CD4-positive, alpha-beta memory T cell (primary cell): ENCODE measurements around the gene RAB43. TPM values are rescaled to one million over a fixed set of nuclear protein-coding genes. Genes with fewer than 3 reads are reported as not detected.
A peak's percentile ranks its signal among the peaks of the same experiment; 100 is the strongest.
"Not testable (repeated sequence)": the region's sequence is repeated elsewhere in the genome, so short reads cannot be mapped to it uniquely, and the experiment has no call there.

ENCODE experiments used
- CTCF ChIA-PET: fragments of 350-600 bp; sonication (Branson Sonifier 250); formaldehyde crosslinking; loops from one replicate; lab custom pipeline; 2021; ENCODE audit warnings: inconsistent platforms; ENCODE audit not compliant: partially characterized antibody; lab: Charles Lee
- POLR2A ChIA-PET: fragments of 350-600 bp; sonication (Branson Sonifier 250); formaldehyde crosslinking; loops from one replicate; lab custom pipeline; 2021; ENCODE audit not compliant: partially characterized antibody; lab: Charles Lee
- DNase-seq, 5 donors: peaks; one replicate each; pipeline versions ENCODE4 v3.0.0 to v3.0.0-alpha.2; 2020 to 2022; ENCODE audit warnings: mixed read lengths in 1 of 5
- H3K27ac ChIP-seq: one replicate; pipeline ENCODE4 v1.7.0; 2013; ENCODE audit warnings: low read depth, low read length
- H3K27me3 ChIP-seq: 2 replicates; pipeline ENCODE4 v1.7.0; 2013; ENCODE audit warnings: mild to moderate bottlenecking, low read length, moderate library complexity; ENCODE audit not compliant: insufficient read depth
- H3K36me3 ChIP-seq: 2 replicates; pipeline ENCODE4 v1.7.0; 2013; ENCODE audit warnings: mild to moderate bottlenecking, low read length, moderate library complexity; ENCODE audit not compliant: insufficient read depth
- H3K4me1 ChIP-seq: 2 replicates; pipeline ENCODE4 v1.7.0; 2013; ENCODE audit warnings: mild to moderate bottlenecking, low read length, moderate library complexity; ENCODE audit not compliant: insufficient read depth
- H3K4me3 ChIP-seq, 2 donors: one replicate each; pipeline ENCODE4 v1.7.0; 2013; ENCODE audit warnings: low read length in 2 of 2, mild to moderate bottlenecking in 1 of 2
- H3K9me3 ChIP-seq, 2 donors: one replicate each; pipeline ENCODE4 v1.7.0; 2013; ENCODE audit warnings: low read length in 2 of 2, control low read depth in 1 of 2; ENCODE audit not compliant: control insufficient read depth in 1 of 2
- H3K27ac Mint-ChIP-seq, 7 donors: one replicate each; pipeline ENCODE4 v1.8.0; 2020 to 2021; ENCODE audit warnings: mixed read lengths in 7 of 7, mild to moderate bottlenecking in 6 of 7, inconsistent platforms in 3 of 7, moderate library complexity in 3 of 7
- H3K27me3 Mint-ChIP-seq, 2 donors: one replicate each; pipeline ENCODE4 v1.8.0; 2020 to 2021; ENCODE audit warnings: mixed read lengths in 2 of 2
- H3K36me3 Mint-ChIP-seq, 2 donors: one replicate each; pipeline ENCODE4 v1.8.0; 2020 to 2021; ENCODE audit warnings: mixed read lengths in 2 of 2, inconsistent platforms in 1 of 2, mild to moderate bottlenecking in 1 of 2
- H3K4me1 Mint-ChIP-seq, 4 donors: one replicate each; pipeline ENCODE4 v1.8.0; 2020 to 2021; ENCODE audit warnings: mixed read lengths in 4 of 4, mild to moderate bottlenecking in 1 of 4
- H3K4me3 Mint-ChIP-seq, 8 donors: one replicate each; pipeline ENCODE4 v1.8.0; 2020 to 2021; ENCODE audit warnings: mixed read lengths in 8 of 8, mild to moderate bottlenecking in 7 of 8, moderate library complexity in 6 of 8, inconsistent platforms in 3 of 8
- H3K9me3 Mint-ChIP-seq, 8 donors: one replicate each; pipeline ENCODE4 v1.8.0; 2020 to 2021; ENCODE audit warnings: mixed read lengths in 8 of 8, mild to moderate bottlenecking in 5 of 8, inconsistent platforms in 3 of 8, moderate library complexity in 1 of 8
- intact Hi-C: fragments of 100-400 bp; cut with micrococcal nuclease; formaldehyde crosslinking; loops from one replicate; pipeline ENCODE4 v1.15.1; 2023
- polyA plus RNA-seq, 2 donors: library from polyadenylated mRNA; unstranded; fragments of 300-500 nt; fragmentation: Illumina TruSeq; gene quantifications; one replicate each; pipeline ENCODE4 v1.2.3, GENCODE V29; 2021
- total RNA-seq, 2 experiments: library from RNA; stranded (reverse); gene quantifications; one replicate each; pipeline ENCODE4 v1.2.3, GENCODE V29; 2021

The RAB43 gene
- total and polyA plus RNA-seq, 4 experiments from 2014 or later: 11.3 to 68.4 (median 40.4) TPM

GRCh38 chr3:129160891-129161859 lies 39.6 kb upstream of the RAB43 start, which contains the start of gene ISY1:
TSS of gene ISY1 (minus strand) at chr3:129161063. CDS start at chr3:129160975, 88 bp downstream.
- no peaks in the 10 kb centered on the region for H3K27me3 Mint-ChIP-seq
- peaks cover 24 to 59% (median 37%) of the 10 kb centered on the region in 4 donors for H3K4me1 Mint-ChIP-seq
- peak within 1 kb of the TSS; percentile 98 to 100 (median 99) for H3K27ac Mint-ChIP-seq
- H3K27me3 ChIP-seq: no peaks in the 10 kb centered on the region
- H3K36me3 Mint-ChIP-seq: peaks cover 8 to 45% of the 10 kb centered on the region in 2 donors
- intact Hi-C loops: loop anchor here (1.0 kb wide), 7 partner anchors 23 to 544 kb away; partner anchors contain the start of genes COPG1 and HMCES
- H3K4me3 ChIP-seq: peak within 1 kb of the TSS; percentile 75 to 94
- H3K9me3 ChIP-seq: no peaks in the 10 kb centered on the region
- H3K4me1 ChIP-seq: peaks cover 23% of the 10 kb centered on the region
- H3K36me3 ChIP-seq: peaks cover 11% of the 10 kb centered on the region
- ChIA-PET POLR2A (interaction anchor here (0.6 to 3.0 kb wide), 23 partner anchors 10 to 511 kb away, joined by 3 to 22 read pairs (median 5); partner anchors contain the start of genes COPG1, HMCES and RPN1), CTCF (interaction anchor here (0.9 to 2.8 kb wide), 17 partner anchors 8 to 238 kb away, joined by 3 to 18 read pairs (median 5); partner anchors contain the start of gene RAB43)
- H3K4me3 Mint-ChIP-seq: peak within 1 kb of the TSS; percentile 96 to 100 (median 97)
- peaks cover 0 to 9% (median 0%) of the 10 kb centered on the region in 8 donors for H3K9me3 Mint-ChIP-seq
- H3K27ac ChIP-seq: peak within 1 kb of the TSS; percentile 97
- peak; percentile 90 to 93 (median 92) for DNase-seq

GRCh38 chr3:129144786-129145185 lies 23.2 kb upstream of the RAB43 start:
- intact Hi-C loops: no loop called here
- Mint-ChIP-seq H3K27me3 (no peaks in the 10 kb centered on the region), H3K27ac (no peak overlapping the region), H3K36me3 (peaks cover 25 to 46% of the 10 kb centered on the region in 2 donors), H3K4me1 (peaks cover 0 to 4% (median 3%) of the 10 kb centered on the region in 4 donors), H3K4me3 (no peak overlapping the region), H3K9me3 (no peaks in the 10 kb centered on the region)
- no peaks in the 10 kb centered on the region for H3K9me3 ChIP-seq
- H3K27me3 ChIP-seq: no peaks in the 10 kb centered on the region
- DNase-seq: no peak
- H3K36me3 ChIP-seq: peaks cover 15% of the 10 kb centered on the region
- ChIA-PET POLR2A (interaction anchor here (0.7 to 2.8 kb wide), 3 partner anchors 23 to 44 kb away, joined by 3 to 16 read pairs (median 3); partner anchors contain the start of gene RAB43), CTCF (interaction anchor here (0.8 to 1.7 kb wide), 3 partner anchors 91 to 101 kb away, joined by 4 to 5 read pairs (median 4); no protein-coding TSS in a partner anchor)
- H3K27ac ChIP-seq: no peak overlapping the region
- no peaks in the 10 kb centered on the region for H3K4me1 ChIP-seq
- H3K4me3 ChIP-seq: no peak overlapping the region

- intact Hi-C loops, H3K4me3 Mint-ChIP-seq, H3K9me3 ChIP-seq, H3K4me1 ChIP-seq, H3K27ac Mint-ChIP-seq, DNase-seq, H3K27me3 ChIP-seq, H3K27me3 Mint-ChIP-seq, H3K4me1 Mint-ChIP-seq, H3K27ac ChIP-seq, H3K9me3 Mint-ChIP-seq, H3K4me3 ChIP-seq: not testable (repeated sequence)
- CTCF ChIA-PET: interaction anchor here (1.0 to 1.2 kb wide), 2 partner anchors 14 to 20 kb away, joined by 3 read pairs; no protein-coding TSS in a partner anchor
- peaks cover 16% of the 10 kb centered on the region for H3K36me3 ChIP-seq
- H3K36me3 Mint-ChIP-seq: peaks cover 20 to 43% of the 10 kb centered on the region in 2 donors
- POLR2A ChIA-PET: interaction anchor here (0.9 kb wide), 1 partner anchor 43 kb away, joined by 3 read pairs; the partner anchor contains the start of gene CNBP
Measured at GRCh38 chr3:129141011-129141410, 19.4 kb upstream of the RAB43 start.

GRCh38 chr3:129139911-129140310 lies 18.3 kb upstream of the RAB43 start:
- ChIA-PET POLR2A (no interaction called here), CTCF (interaction anchor here (1.7 kb wide), 1 partner anchor 169 kb away, joined by 4 read pairs; no protein-coding TSS in a partner anchor)
- Histone ChIP-seq H3K36me3 (peaks cover 16% of the 10 kb centered on the region), H3K27ac (no peak overlapping the region), H3K4me3 (no peak overlapping the region), H3K27me3 (no peaks in the 10 kb centered on the region), H3K4me1 (no peaks in the 10 kb centered on the region), H3K9me3 (no peaks in the 10 kb centered on the region)
- Mint-ChIP-seq H3K4me1 (no peaks in the 10 kb centered on the region), H3K27ac (no peak overlapping the region), H3K27me3 (no peaks in the 10 kb centered on the region), H3K36me3 (peaks cover 13 to 35% of the 10 kb centered on the region in 2 donors), H3K4me3 (no peak overlapping the region), H3K9me3 (no peaks in the 10 kb centered on the region)
- no peak for DNase-seq
- intact Hi-C loops: no loop called here

- H3K4me1 Mint-ChIP-seq, DNase-seq, H3K4me3 ChIP-seq, H3K27ac Mint-ChIP-seq, intact Hi-C loops, H3K9me3 Mint-ChIP-seq, H3K27ac ChIP-seq, H3K27me3 Mint-ChIP-seq, H3K27me3 ChIP-seq, H3K4me3 Mint-ChIP-seq, H3K4me1 ChIP-seq, H3K9me3 ChIP-seq: not testable (repeated sequence)
- ChIA-PET CTCF (interaction anchor here (1.9 kb wide), 1 partner anchor 83 kb away, joined by 4 read pairs; no protein-coding TSS in a partner anchor), POLR2A (interaction anchor here (0.6 kb wide), 1 partner anchor 17 kb away, joined by 4 read pairs; no protein-coding TSS in a partner anchor)
- H3K36me3 ChIP-seq: peaks cover 40% of the 10 kb centered on the region
- H3K36me3 Mint-ChIP-seq: peaks cover 32 to 54% of the 10 kb centered on the region in 2 donors
Measured at GRCh38 chr3:129136275-129136674, 14.7 kb upstream of the RAB43 start.

GRCh38 chr3:129132097-129132866 lies 10.7 kb upstream of the RAB43 start:
- Histone ChIP-seq H3K36me3 (peaks cover 52% of the 10 kb centered on the region), H3K9me3 (no peaks in the 10 kb centered on the region), H3K4me3 (no peak overlapping the region), H3K4me1 (no peaks in the 10 kb centered on the region), H3K27ac (no peak overlapping the region), H3K27me3 (no peaks in the 10 kb centered on the region)
- ChIA-PET CTCF (interaction anchor here (0.7 to 1.7 kb wide), 4 partner anchors 30 to 162 kb away, joined by 3 to 8 read pairs (median 6); no protein-coding TSS in a partner anchor), POLR2A (interaction anchor here (4.2 kb wide), 1 partner anchor 10 kb away, joined by 28 read pairs; the partner anchor contains the start of gene RAB43)
- Mint-ChIP-seq H3K27me3 (no peaks in the 10 kb centered on the region), H3K4me3 (no peak overlapping the region), H3K4me1 (peaks cover 0 to 6% (median 4%) of the 10 kb centered on the region in 4 donors), H3K27ac (peak overlapping the region in 5 of 7 donors; percentile 45 to 88 (median 55)), H3K36me3 (peaks cover 40 to 62% of the 10 kb centered on the region in 2 donors), H3K9me3 (no peaks in the 10 kb centered on the region)
- intact Hi-C loops: no loop called here
- no peak for DNase-seq
